ENCODE measurements around the gene TRAF6. TPM values are rescaled to one million over a fixed set of nuclear protein-coding genes. Genes with fewer than 3 reads are reported as not detected.

TRAF6 gene, protein sequence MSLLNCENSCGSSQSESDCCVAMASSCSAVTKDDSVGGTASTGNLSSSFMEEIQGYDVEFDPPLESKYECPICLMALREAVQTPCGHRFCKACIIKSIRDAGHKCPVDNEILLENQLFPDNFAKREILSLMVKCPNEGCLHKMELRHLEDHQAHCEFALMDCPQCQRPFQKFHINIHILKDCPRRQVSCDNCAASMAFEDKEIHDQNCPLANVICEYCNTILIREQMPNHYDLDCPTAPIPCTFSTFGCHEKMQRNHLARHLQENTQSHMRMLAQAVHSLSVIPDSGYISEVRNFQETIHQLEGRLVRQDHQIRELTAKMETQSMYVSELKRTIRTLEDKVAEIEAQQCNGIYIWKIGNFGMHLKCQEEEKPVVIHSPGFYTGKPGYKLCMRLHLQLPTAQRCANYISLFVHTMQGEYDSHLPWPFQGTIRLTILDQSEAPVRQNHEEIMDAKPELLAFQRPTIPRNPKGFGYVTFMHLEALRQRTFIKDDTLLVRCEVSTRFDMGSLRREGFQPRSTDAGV
- 5.6 and 11.7 TPM in 2 replicates for total RNA-seq

GRCh38 chr11:36509694-36510593, at the start of gene TRAF6:
TRAF6 (minus strand) TSS chr11:36510272; CDS start chr11:36501515, 8,757 bp downstream.

Other genes starting within 250 kb of the TRAF6 start
- 22.0 and 25.1 TPM in 2 replicates for gene COMMD9, start 220.8 kb downstream of the TRAF6 start, total RNA-seq
- gene PRR5L, start 214.0 kb downstream of the TRAF6 start, total RNA-seq: 16.1 and 23.2 TPM in 2 replicates
- 0.30 and 0.74 TPM in 2 replicates for gene RAG1, start 57.7 kb upstream of the TRAF6 start, total RNA-seq
- gene IFTAP, start 84.2 kb upstream of the TRAF6 start, total RNA-seq: 24.3 and 40.4 TPM in 2 replicates
- gene RAG2, start 88.0 kb upstream of the TRAF6 start, total RNA-seq: not detected in 2 replicates